Endothelial cell of umbilical vein (primary cell): ENCODE data around the gene KRT81. TPM values are rescaled to one million over a fixed set of nuclear protein-coding genes. Genes with fewer than 3 reads are reported as not detected.

ENCODE experiments used
- BruUV-seq: library from RNA; stranded (reverse); fragments of 400-500 nt; replicated peaks from 2 replicates; lab custom pipeline; 2021; lab: Mats Ljungman, UMichigan
- CTCF ChIA-PET: fragments of 300-600, 350-600 bp; sonication (Branson Sonifier 250); formaldehyde crosslinking; loops from one replicate; lab custom pipeline; 2021; ENCODE audit warnings: antibody characterized with exemption, inconsistent platforms; lab: Charles Lee
- POLR2A ChIA-PET: fragments of 300-600, 350-600 bp; sonication (Branson Sonifier 250); formaldehyde crosslinking; loops from one replicate; lab custom pipeline; 2021; ENCODE audit warnings: antibody characterized with exemption, inconsistent platforms; lab: Charles Lee
- DNase-seq: peaks from one replicate; pipeline ENCODE4 v3.0.0-alpha.2; 2011; ENCODE audit warnings: low read depth, low spot score
- FAIRE-seq: peaks from 2 replicates; lab custom pipeline; 2011; peaks lifted over from hg19 to GRCh38; lab: Jason Lieb, UNC
- H2AFZ ChIP-seq: 2 replicates; pipeline ENCODE4 v1.6.0; 2012; ENCODE audit warnings: low read depth, low read length, control low read depth, inconsistent platforms
- H3K27ac ChIP-seq: 2 replicates; pipeline ENCODE4 v1.5.1; 2011; ENCODE audit warnings: low read depth, mild to moderate bottlenecking, control low read depth, low read length, moderate library complexity; ENCODE audit not compliant: insufficient read depth
- H3K27me3 ChIP-seq, 2 experiments: 2 replicates each; pipeline versions ENCODE4 v1.6.0 to v1.6.1; 2011; ENCODE audit warnings: low read length in 2 of 2, mixed read lengths in 1 of 2; ENCODE audit not compliant: control insufficient read depth in 2 of 2, insufficient read depth in 2 of 2
- H3K36me3 ChIP-seq, 2 experiments: 2 replicates in 1 of 2; 3 replicates in 1 of 2; pipeline ENCODE4 v1.5.1; 2011; ENCODE audit warnings: low read length in 2 of 2, mild to moderate bottlenecking in 1 of 2, moderate library complexity in 1 of 2; ENCODE audit not compliant: control insufficient read depth in 2 of 2, insufficient read depth in 2 of 2; ENCODE audit errors: extremely low read depth in 1 of 2
- H3K4me1 ChIP-seq: 3 replicates; pipeline ENCODE4 v1.5.1; 2011; ENCODE audit warnings: mild to moderate bottlenecking, low read length; ENCODE audit not compliant: control insufficient read depth, insufficient read depth; ENCODE audit errors: extremely low read depth
- H3K4me2 ChIP-seq: 2 replicates; pipeline ENCODE4 v1.6.1; 2011; ENCODE audit warnings: low read length, control low read depth, mixed read lengths; ENCODE audit not compliant: insufficient read depth
- H3K4me3 ChIP-seq, 3 experiments: fragments of 200-600 bp in 1 of 3; sonication (generic), shearing (Covaris generic) in 1 of 3; replicated peaks in 1 of 3; 2 replicates each; pipeline ENCODE4 v1.5.1; 2011 to 2016; ENCODE audit warnings: control low read depth in 3 of 3, low read length in 3 of 3, mild to moderate bottlenecking in 2 of 3, inconsistent platforms in 1 of 3, low read depth in 1 of 3, moderate library complexity in 1 of 3; ENCODE audit not compliant: insufficient read depth in 1 of 3
- H3K79me2 ChIP-seq: 2 replicates; pipeline ENCODE4 v1.6.0; 2012; ENCODE audit warnings: low read length, inconsistent platforms; ENCODE audit not compliant: control insufficient read depth, insufficient read depth
- H3K9ac ChIP-seq: replicated peaks from 2 replicates; pipeline ENCODE3; 2011; ENCODE audit warnings: low read length, control low read depth; ENCODE audit not compliant: insufficient read depth; ENCODE audit errors: extremely low read depth
- H3K9me1 ChIP-seq: replicated peaks from 3 replicates; pipeline ENCODE4 v1.6.0; 2011; ENCODE audit warnings: mild to moderate bottlenecking, low read length; ENCODE audit not compliant: control insufficient read depth, insufficient read depth; ENCODE audit errors: extremely low read depth
- H3K9me3 ChIP-seq: replicated peaks from 2 replicates; pipeline ENCODE4 v1.5.1; 2012; ENCODE audit warnings: low read length, inconsistent platforms; ENCODE audit not compliant: control insufficient read depth, insufficient read depth
- H4K20me1 ChIP-seq: replicated peaks from 2 replicates; pipeline ENCODE3; 2011; ENCODE audit warnings: mild to moderate bottlenecking, low read length; ENCODE audit not compliant: control insufficient read depth, insufficient read depth; ENCODE audit errors: extremely low read depth
- FOS ChIP-seq: IDR thresholded peaks from 2 replicates; pipeline ENCODE4 v1.6.1; 2011; ENCODE audit warnings: mild to moderate bottlenecking, low read length, moderate library complexity, borderline replicate concordance; ENCODE audit not compliant: insufficient read depth
- GATA2 ChIP-seq: IDR thresholded peaks from 2 replicates; pipeline ENCODE4 v1.7.0; 2011; ENCODE audit warnings: low read depth, mild to moderate bottlenecking, moderate library complexity, mixed read lengths, low read length; ENCODE audit not compliant: insufficient read length, insufficient read depth
- MYC ChIP-seq: IDR thresholded peaks from one replicate; pipeline ENCODE4 v1.6.1; 2011; ENCODE audit warnings: mild to moderate bottlenecking, low read depth, low read length
- POLR2A ChIP-seq: IDR thresholded peaks from 2 replicates; pipeline ENCODE4 v1.6.1; 2012; ENCODE audit warnings: low read depth, mild to moderate bottlenecking, control low read depth, low read length
- POLR2AphosphoS5 ChIP-seq: IDR thresholded peaks from 2 replicates; pipeline ENCODE4 v1.6.1; 2012; ENCODE audit warnings: low read depth, mild to moderate bottlenecking, control low read depth, low read length, moderate library complexity; ENCODE audit not compliant: insufficient read depth
- dilution Hi-C: fragments of 300-500 bp; cut with MboI; formaldehyde crosslinking; loops from one replicate; pipeline ENCODE4 v1.15.0; 2019; ENCODE audit warnings: low sequenced_read_pairs; ENCODE audit not compliant: extremely low pct_ligation_motif_present
- intact Hi-C: fragments of 100-400 bp; cut with micrococcal nuclease; formaldehyde crosslinking; loops from one replicate; pipeline ENCODE4 v1.10.0; 2022
- polyA plus RNA-seq, 4 experiments: library from polyadenylated mRNA; depleted of rRNA in 3 of 4; stranded (reverse) in 3 of 4; unstranded in 1 of 4; fragments of >200 nt; gene quantifications; 2 replicates each; pipeline versions ENCODE4 v1.2.1 to v1.2.3, GENCODE V29; 2011 to 2012; ENCODE audit warnings: missing spikeins in 1 of 4
- total RNA-seq: library from RNA; stranded (reverse); gene quantifications from 2 replicates; pipeline ENCODE4 v1.2.3, GENCODE V29; 2021

The KRT81 gene
- total and polyA plus RNA-seq, 2 donors (not counting 3 experiments of a cell fraction or from before 2014, with no cell fraction given) = not detected

DNA sequence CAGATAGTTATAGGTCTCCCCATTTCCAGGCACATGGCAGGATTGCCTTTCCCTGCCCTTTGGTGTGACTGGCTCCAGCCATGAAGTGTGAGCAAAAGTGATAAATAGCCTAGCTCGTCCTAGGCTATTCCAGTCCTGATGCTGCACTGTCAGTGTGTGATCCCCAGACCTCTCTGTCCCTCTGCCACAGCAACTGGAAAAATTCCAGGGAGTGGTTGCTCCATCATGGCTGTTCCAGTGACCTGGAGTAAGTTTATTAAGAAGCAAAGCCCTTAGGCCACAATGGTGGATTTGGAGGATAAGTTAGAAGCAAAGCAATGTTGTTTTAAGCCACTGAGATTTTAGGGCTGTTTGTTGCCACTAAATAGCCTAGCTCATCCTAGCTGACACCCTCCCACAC lies 39.7 kb upstream of the KRT81 start:
- no TSS peak for BruUV-seq
- no peak for FAIRE-seq
- intact Hi-C loops (no loop called here), dilution Hi-C loops (no loop called here)
- Histone ChIP-seq H3K27me3 (peaks cover 24 to 25% of the 10 kb centered on the region in 2 experiments), H3K9me3 (no peaks in the 10 kb centered on the region), H4K20me1 (no peaks in the 10 kb centered on the region), H2AFZ (no peak overlapping the region), H3K9ac (no peak overlapping the region), H3K4me2 (no peak overlapping the region), H3K4me1 (no peaks in the 10 kb centered on the region), H3K4me3 (no peak overlapping the region), H3K36me3 (no peaks in the 10 kb centered on the region), H3K27ac (no peak overlapping the region), H3K9me1 (no peaks in the 10 kb centered on the region), H3K79me2 (no peaks in the 10 kb centered on the region)
- TF ChIP-seq POLR2A = no peak
- TF ChIP-seq FOS = no peak
- TF ChIP-seq POLR2AphosphoS5 = no peak
- no peak for TF ChIP-seq MYC
- DNase-seq = no peak
- POLR2A ChIA-PET = no interaction called here
- CTCF ChIA-PET = interaction anchor here (0.8 to 1.5 kb wide), 4 partner anchors 52 to 175 kb away, joined by 3 to 4 read pairs (median 4); no protein-coding TSS in a partner anchor

DNA sequence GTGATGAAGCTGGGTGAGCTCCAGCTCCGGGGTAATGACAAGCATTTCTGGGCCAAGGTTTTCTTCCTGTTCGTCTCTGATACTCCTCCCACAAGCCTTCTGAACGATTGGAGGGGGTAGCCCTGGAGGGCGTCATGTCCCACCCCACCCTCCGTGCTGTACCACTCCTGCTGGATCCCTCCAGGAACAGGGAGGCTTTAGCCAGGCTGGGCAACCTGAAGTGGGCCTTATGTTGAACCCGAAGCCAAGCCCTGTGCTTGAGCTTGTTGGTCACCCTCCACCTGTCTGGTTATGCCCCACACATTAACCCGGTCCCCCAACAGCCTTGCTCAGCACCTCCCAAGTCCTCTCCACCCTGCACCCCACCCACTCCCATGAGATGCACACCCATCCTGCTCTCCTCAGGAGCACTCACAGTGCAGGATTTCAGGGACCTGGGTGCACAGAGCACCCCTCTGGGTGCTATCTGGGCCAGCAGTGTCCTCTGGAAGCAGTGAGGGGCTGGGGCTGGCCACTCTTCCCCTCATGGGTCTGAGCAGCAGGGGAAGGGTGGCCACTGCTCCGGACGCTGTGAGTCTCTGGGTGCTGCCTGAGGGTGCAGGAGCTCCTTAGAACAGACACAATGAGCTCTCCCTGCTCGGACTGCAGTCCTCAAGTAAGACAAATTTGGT lies 36.6 kb upstream of the KRT81 start:
- FAIRE-seq = no peak
- no peak for TF ChIP-seq GATA2
- no peak for DNase-seq
- CTCF ChIA-PET = interaction anchor here (0.6 to 6.1 kb wide), 51 partner anchors 9 to 653 kb away, joined by 3 to 87 read pairs (median 5); partner anchors contain the start of gene KRT7
- dilution Hi-C loops = no loop called here
- Histone ChIP-seq H3K4me1 (no peaks in the 10 kb centered on the region), H3K9me3 (no peaks in the 10 kb centered on the region), H3K27ac (no peak overlapping the region), H3K79me2 (no peaks in the 10 kb centered on the region), H3K36me3 (no peaks in the 10 kb centered on the region), H2AFZ (no peak overlapping the region), H3K4me3 (no peak overlapping the region), H3K4me2 (no peak overlapping the region), H3K27me3 (peaks cover 31 to 40% of the 10 kb centered on the region in 2 experiments), H3K9ac (no peak overlapping the region), H3K9me1 (no peaks in the 10 kb centered on the region), H4K20me1 (no peaks in the 10 kb centered on the region)
- POLR2A ChIA-PET = no interaction called here
- BruUV-seq = no TSS peak
- intact Hi-C loops = loop anchor here (1.0 to 5.0 kb wide), 5 partner anchors 96 to 176 kb away; partner anchors contain the start of gene KRT7
